Hepatocyte (in vitro differentiated cells): Measurements from ENCODE around the gene ZNF775. TPM values are rescaled to one million over a fixed set of nuclear protein-coding genes. Genes with fewer than 3 reads are reported as not detected.

ENCODE experiments used
- DNase-seq: peaks from one replicate; pipeline ENCODE4 v3.0.0-alpha.2; 2016; ENCODE audit warnings: low spot score
- H2AFZ ChIP-seq: fragments of 200-600 bp; sonication (generic); 2 replicates; pipeline ENCODE4 v1.6.0; 2016; ENCODE audit warnings: antibody characterized with exemption, mild to moderate bottlenecking
- H3K27ac ChIP-seq: fragments of 200-600 bp; sonication (generic); 2 replicates; pipeline ENCODE4 v1.5.1; 2016; ENCODE audit warnings: mild to moderate bottlenecking
- H3K27me3 ChIP-seq: fragments of 200-600 bp; sonication (generic); 2 replicates; pipeline ENCODE4 v1.6.1; 2016
- H3K36me3 ChIP-seq: fragments of 200-600 bp; sonication (generic); replicated peaks from 2 replicates; pipeline ENCODE4 v1.5.1; 2016; ENCODE audit warnings: low read depth; ENCODE audit not compliant: insufficient read depth
- H3K4me1 ChIP-seq: fragments of 200-600 bp; sonication (generic); 2 replicates; pipeline ENCODE4 v1.5.1; 2016; ENCODE audit warnings: mild to moderate bottlenecking, moderate library complexity; ENCODE audit not compliant: insufficient read depth
- H3K4me2 ChIP-seq: fragments of 200-600 bp; sonication (generic); 2 replicates; pipeline ENCODE4 v1.6.0; 2016
- H3K4me3 ChIP-seq: fragments of 200-600 bp; sonication (generic); 2 replicates; pipeline ENCODE4 v1.5.1; 2016; ENCODE audit warnings: mild to moderate bottlenecking
- H3K79me2 ChIP-seq: fragments of 200-600 bp; sonication (generic); 2 replicates; pipeline ENCODE4 v1.6.0; 2017; ENCODE audit warnings: mild to moderate bottlenecking
- H3K9me2 ChIP-seq: fragments of 200-600 bp; sonication (generic); replicated peaks from 2 replicates; pipeline ENCODE4 v1.6.0; 2017; ENCODE audit warnings: mild to moderate bottlenecking; ENCODE audit not compliant: insufficient read depth
- H3K9me3 ChIP-seq: fragments of 200-600 bp; sonication (generic); 2 replicates; pipeline ENCODE4 v1.5.1; 2016; ENCODE audit warnings: low read depth, mild to moderate bottlenecking
- H4K20me1 ChIP-seq: fragments of 200-600 bp; sonication (generic); 2 replicates; pipeline ENCODE4 v1.6.0; 2016; ENCODE audit warnings: mild to moderate bottlenecking; ENCODE audit not compliant: insufficient read depth, poor library complexity, severe bottlenecking
- CTCF ChIP-seq: fragments of 200-600 bp; sonication (generic); IDR thresholded peaks from 2 replicates; pipeline ENCODE4 v1.5.1; 2016; ENCODE audit warnings: antibody characterized with exemption, mild to moderate bottlenecking; ENCODE audit not compliant: poor library complexity
- EZH2 ChIP-seq: fragments of 200-600 bp; sonication (generic); IDR thresholded peaks from 2 replicates; pipeline ENCODE4 v1.6.1; 2016; ENCODE audit warnings: antibody characterized with exemption, mild to moderate bottlenecking, borderline replicate concordance
- EZH2phosphoT487 ChIP-seq: fragments of 200-600 bp; sonication (generic); IDR thresholded peaks from one replicate; pipeline ENCODE4 v1.6.1; 2018; ENCODE audit warnings: antibody characterized with exemption, mild to moderate bottlenecking, low read depth, moderate library complexity; ENCODE audit not compliant: unreplicated experiment, severe bottlenecking
- WGBS: methylation state at CpG from one replicate; pipeline ENCODE4 v1.1.6; 2016; ENCODE audit warnings: low lambda C conversion rate; ENCODE audit errors: missing lambda C conversion rate; 5-methylcytosine and 5-hydroxymethylcytosine counted together
- polyA plus RNA-seq: library from polyadenylated mRNA; unstranded; fragments of >200 nt; fragmentation: Nextera tagmentation; extraction: Ambion mirVana; gene quantifications from 2 replicates; pipeline ENCODE4 v1.2.1, GENCODE V29; 2016
- total RNA-seq: library from RNA; depleted of rRNA; stranded (reverse); fragments of >200 nt; gene quantifications from 2 replicates; pipeline ENCODE4 v1.2.3, GENCODE V29; 2014

ZNF775 gene
- total and polyA plus RNA-seq, 2 experiments from 2014 or later = 5.2 to 10.6 TPM

DNA sequence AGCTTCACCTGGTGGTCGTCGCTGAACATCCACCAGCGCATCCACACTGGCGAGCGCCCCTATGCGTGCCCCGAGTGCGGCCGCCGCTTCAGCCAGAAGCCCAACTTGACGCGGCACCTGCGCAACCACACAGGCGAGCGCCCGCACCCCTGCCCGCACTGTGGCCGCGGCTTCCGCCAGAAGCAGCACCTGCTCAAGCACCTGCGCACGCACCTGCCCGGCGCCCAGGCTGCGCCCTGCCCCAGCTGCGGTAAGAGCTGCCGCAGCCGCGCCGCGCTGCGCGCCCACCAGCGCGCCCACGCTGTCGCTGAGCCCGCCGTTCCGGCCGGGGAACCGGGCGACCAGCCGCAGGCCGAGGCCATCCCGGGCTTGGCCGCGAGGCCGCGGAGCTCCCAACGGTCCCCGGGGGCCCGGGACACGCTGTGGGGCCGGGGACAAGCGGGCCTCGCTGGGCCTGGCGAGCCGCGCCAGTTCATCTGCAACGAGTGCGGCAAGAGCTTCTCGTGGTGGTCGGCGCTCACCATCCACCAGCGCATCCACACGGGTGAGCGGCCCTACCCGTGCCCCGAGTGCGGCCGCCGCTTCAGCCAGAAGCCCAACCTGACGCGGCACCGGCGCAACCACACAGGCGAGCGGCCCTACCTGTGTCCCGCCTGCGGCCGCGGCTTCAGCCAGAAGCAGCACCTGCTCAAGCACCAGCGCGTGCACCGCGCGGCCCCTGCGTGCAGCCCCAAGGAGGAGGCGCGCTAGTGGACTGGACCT lies 18.4 kb downstream of the ZNF775 start:
- H3K9me2 ChIP-seq = no peaks in the 10 kb centered on the region
- TF ChIP-seq EZH2phosphoT487 = no peak
- no peak for TF ChIP-seq EZH2
- no peak for TF ChIP-seq CTCF
- H4K20me1 ChIP-seq = no peaks in the 10 kb centered on the region
- H3K4me3 ChIP-seq = no peak overlapping the region
- no peak overlapping the region for H2AFZ ChIP-seq
- peaks cover 11% of the 10 kb centered on the region for H3K4me1 ChIP-seq
- no peak overlapping the region for H3K4me2 ChIP-seq
- H3K79me2 ChIP-seq = no peaks in the 10 kb centered on the region
- H3K27ac ChIP-seq = no peak overlapping the region
- over 99% methylated on average over 77 of the region's 91 CpGs for WGBS
- no peaks in the 10 kb centered on the region for H3K27me3 ChIP-seq
- no peaks in the 10 kb centered on the region for H3K9me3 ChIP-seq
- DNase-seq = no peak
- no peaks in the 10 kb centered on the region for H3K36me3 ChIP-seq

DNA sequence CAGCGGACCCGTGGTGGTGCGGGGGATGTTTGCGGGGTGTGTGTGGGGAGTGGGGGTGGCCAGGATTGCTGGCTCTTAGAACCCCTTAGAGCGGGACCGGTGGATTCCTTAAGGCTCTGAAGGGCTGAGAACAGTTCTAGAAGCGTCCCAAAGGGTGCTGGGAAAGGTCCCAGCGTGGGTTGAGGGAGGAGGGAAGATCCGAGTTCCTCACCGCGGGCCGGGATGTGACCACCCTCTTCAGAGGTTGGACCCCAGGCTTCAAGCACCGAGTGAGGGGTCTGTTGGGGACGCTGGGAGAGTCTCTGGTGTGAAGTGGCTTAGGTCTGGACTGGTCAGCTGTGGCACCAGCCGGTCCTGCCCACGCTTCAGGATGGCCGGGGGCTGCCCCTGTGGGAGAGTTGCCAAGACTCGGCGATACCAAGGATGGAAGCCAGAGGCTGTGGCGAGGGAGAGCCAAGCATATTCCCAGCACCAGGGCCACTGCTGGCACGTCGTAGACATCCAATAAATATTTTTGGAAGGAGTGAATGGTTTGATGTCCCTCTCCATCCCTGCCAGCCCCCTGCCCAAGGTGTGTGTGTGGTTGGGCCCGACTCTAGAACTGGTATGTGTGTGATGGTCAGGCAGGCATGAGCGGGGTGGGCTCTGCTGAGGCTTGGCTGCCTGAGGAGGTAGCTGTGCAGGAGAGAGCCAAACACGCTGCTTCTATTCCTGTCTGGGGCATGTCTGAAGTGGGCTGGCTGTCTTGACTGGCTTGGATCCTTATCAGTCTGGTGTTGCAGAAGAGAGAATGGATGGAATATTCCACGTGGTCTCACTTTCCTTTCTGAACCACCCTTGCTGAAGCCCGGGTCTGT lies 19.2 kb downstream of the ZNF775 start:
- Histone ChIP-seq H3K36me3 (no peaks in the 10 kb centered on the region), H2AFZ (no peak overlapping the region), H4K20me1 (no peaks in the 10 kb centered on the region), H3K4me1 (peaks cover 15% of the 10 kb centered on the region), H3K9me3 (no peaks in the 10 kb centered on the region), H3K27ac (no peak overlapping the region), H3K4me3 (no peak overlapping the region), H3K9me2 (no peaks in the 10 kb centered on the region), H3K27me3 (no peaks in the 10 kb centered on the region), H3K79me2 (no peaks in the 10 kb centered on the region), H3K4me2 (no peak overlapping the region)
- TF ChIP-seq EZH2 = no peak
- no peak for TF ChIP-seq CTCF
- no peak for TF ChIP-seq EZH2phosphoT487
- WGBS = 92% methylated on average over 24 of the region's 27 CpGs
- DNase-seq = no peak

GRCh38 chr7:150398965-150399320 lies 19.8 kb downstream of the ZNF775 start:
- H2AFZ ChIP-seq = no peak overlapping the region
- H4K20me1 ChIP-seq = no peaks in the 10 kb centered on the region
- no peak for TF ChIP-seq CTCF
- no peak for TF ChIP-seq EZH2
- no peak for TF ChIP-seq EZH2phosphoT487
- no peak for DNase-seq
- peaks cover 20% of the 10 kb centered on the region for H3K4me1 ChIP-seq
- no peaks in the 10 kb centered on the region for H3K9me3 ChIP-seq
- no peaks in the 10 kb centered on the region for H3K36me3 ChIP-seq
- 76% methylated on average over 2 of the region's 2 CpGs for WGBS
- H3K4me2 ChIP-seq = no peak overlapping the region
- no peaks in the 10 kb centered on the region for H3K9me2 ChIP-seq
- no peak overlapping the region for H3K4me3 ChIP-seq
- no peak overlapping the region for H3K27ac ChIP-seq
- H3K79me2 ChIP-seq = no peaks in the 10 kb centered on the region
- H3K27me3 ChIP-seq = no peaks in the 10 kb centered on the region
